T-cell (primary cell): ENCODE data around the gene ARHGAP12. TPM values are rescaled to one million over a fixed set of nuclear protein-coding genes. Genes with fewer than 3 reads are reported as not detected.

Experiments used
- ATAC-seq, 4 experiments: fragments of 200-7000 bp in 3 of 4; fragments of 150-1000 bp in 1 of 4; cut with Tn5 transposase; replicated peaks in 1 of 4; 1 replicate in 3 of 4; 2 replicates in 1 of 4; pipeline ENCODE4 v1.10.0; 2021; ENCODE audit warnings: moderate library complexity in 3 of 4, mild to moderate bottlenecking in 2 of 4, moderate number of reproducible peaks in 1 of 4
- CTCF ChIA-PET, 2 donors: fragments of 300-600 bp; sonication (Branson Sonifier 250); formaldehyde crosslinking; loops; one replicate each; lab custom pipeline; 2022; ENCODE audit warnings: antibody characterized with exemption in 2 of 2; lab: Charles Lee
- POLR2A ChIA-PET, 2 donors: fragments of 300-600 bp; sonication (Branson Sonifier 250); formaldehyde crosslinking; loops; one replicate each; lab custom pipeline; 2022; ENCODE audit warnings: antibody characterized with exemption in 2 of 2; lab: Charles Lee
- DNase-seq, 35 experiments: peaks; one replicate each; pipeline versions ENCODE4 v3.0.0 to v3.0.0-alpha.2; 2013 to 2023
- H3K27ac ChIP-seq: one replicate; pipeline ENCODE4 v1.5.1; 2013; ENCODE audit warnings: low read length
- H3K27me3 ChIP-seq, 2 experiments: replicated peaks in 1 of 2; 1 replicate in 1 of 2; 2 replicates in 1 of 2; pipeline versions ENCODE4 v1.6.1 to v1.7.0; 2013; ENCODE audit warnings: low read length in 1 of 2, mixed read lengths in 1 of 2; ENCODE audit not compliant: control insufficient read depth in 2 of 2, insufficient read depth in 2 of 2; ENCODE audit errors: extremely low read depth in 1 of 2
- H3K36me3 ChIP-seq, 2 donors: 1 replicate in 1 of 2; 2 replicates in 1 of 2; pipeline versions ENCODE4 v1.6.1 to v1.7.0; 2013; ENCODE audit warnings: low read length in 1 of 2; ENCODE audit not compliant: control insufficient read depth in 2 of 2, insufficient read depth in 1 of 2; ENCODE audit errors: extremely low read depth in 1 of 2
- H3K4me1 ChIP-seq, 2 experiments: 1 replicate in 1 of 2; 2 replicates in 1 of 2; pipeline versions ENCODE4 v1.6.1 to v1.7.0; 2013; ENCODE audit warnings: low read length in 2 of 2, mixed read lengths in 1 of 2; ENCODE audit not compliant: insufficient read depth in 2 of 2, control insufficient read depth in 1 of 2; ENCODE audit errors: extremely low read depth in 1 of 2
- H3K4me3 ChIP-seq, 2 donors: 1 replicate in 1 of 2; 2 replicates in 1 of 2; pipeline versions ENCODE4 v1.5.1 to v1.7.0; 2013; ENCODE audit warnings: mild to moderate bottlenecking in 2 of 2, low read length in 1 of 2, moderate library complexity in 1 of 2; ENCODE audit not compliant: control insufficient read depth in 1 of 2; ENCODE audit errors: extremely low read depth in 1 of 2
- H3K9me3 ChIP-seq: 2 replicates; pipeline ENCODE4 v1.7.0; 2013
- H3K27ac Mint-ChIP-seq, 2 donors: one replicate each; pipeline ENCODE4 v1.8.0; 2020 to 2021; ENCODE audit warnings: mild to moderate bottlenecking in 2 of 2, mixed read lengths in 2 of 2
- H3K27me3 Mint-ChIP-seq, 2 donors: one replicate each; pipeline ENCODE4 v1.8.0; 2021 to 2022; ENCODE audit warnings: mixed read lengths in 2 of 2
- H3K36me3 Mint-ChIP-seq: one replicate; pipeline ENCODE4 v1.8.0; 2021; ENCODE audit warnings: mixed read lengths
- H3K4me1 Mint-ChIP-seq, 3 donors: one replicate each; pipeline ENCODE4 v1.8.0; 2020 to 2022; ENCODE audit warnings: mixed read lengths in 3 of 3, mild to moderate bottlenecking in 1 of 3
- H3K4me3 Mint-ChIP-seq, 3 donors: one replicate each; pipeline ENCODE4 v1.8.0; 2020 to 2022; ENCODE audit warnings: mild to moderate bottlenecking in 3 of 3, mixed read lengths in 3 of 3, moderate library complexity in 3 of 3
- H3K9me3 Mint-ChIP-seq, 3 donors: one replicate each; pipeline ENCODE4 v1.8.0; 2020 to 2022; ENCODE audit warnings: mixed read lengths in 3 of 3
- WGBS: methylation state at CpG from one replicate; pipeline ENCODE4 v1.1.5; 2013; ENCODE audit warnings: missing lambda C conversion rate; ENCODE audit not compliant: insufficient coverage; 5-methylcytosine and 5-hydroxymethylcytosine counted together
- total RNA-seq, 35 experiments: library from RNA in 6 of 35; stranded (reverse) in 6 of 35; fragments of 120-200 nt in 1 of 35; gene quantifications; one replicate each; pipeline versions ENCODE4 v1.2.1 to v1.2.4 and lab custom pipeline; 2013 to 2026

The ARHGAP12 gene
- total RNA-seq, 5 donors from 2014 or later (not counting 1 experiment from before 2014, with no cell fraction given): 19.1 to 24.6 (median 23.0) TPM

DNA sequence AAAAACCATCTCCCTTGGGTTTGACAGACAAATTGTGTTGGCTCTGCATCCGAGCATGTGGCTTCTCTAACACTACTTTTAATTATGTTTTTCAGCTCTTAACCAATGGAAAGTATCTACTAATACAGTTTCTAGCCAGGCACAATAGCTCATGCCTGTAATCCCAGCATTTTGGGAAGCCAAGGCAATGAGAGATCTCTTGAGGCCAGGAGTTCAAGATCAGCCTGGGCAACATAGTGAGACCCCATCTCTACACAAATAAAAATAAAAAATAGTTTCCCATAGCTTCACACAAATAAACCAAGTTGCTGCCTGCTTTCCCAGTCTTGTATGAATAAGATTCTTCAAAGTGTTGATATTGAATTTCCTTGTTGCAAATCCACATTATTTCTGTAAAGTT lies 13.8 kb upstream of the ARHGAP12 start:
- Histone ChIP-seq H3K4me3 (no peak overlapping the region), H3K36me3 (no peaks in the 10 kb centered on the region), H3K4me1 (peaks cover 3 to 4% of the 10 kb centered on the region in 2 experiments), H3K9me3 (no peaks in the 10 kb centered on the region), H3K27ac (no peak overlapping the region), H3K27me3 (no peaks in the 10 kb centered on the region)
- ATAC-seq: no peak
- POLR2A ChIA-PET: no interaction called here
- Mint-ChIP-seq H3K4me1 (peaks cover 7 to 9% (median 9%) of the 10 kb centered on the region in 3 donors), H3K36me3 (no peaks in the 10 kb centered on the region), H3K27me3 (no peaks in the 10 kb centered on the region), H3K27ac (no peak overlapping the region), H3K4me3 (no peak overlapping the region), H3K9me3 (no peaks in the 10 kb centered on the region)
- no peak for DNase-seq
- CTCF ChIA-PET: no interaction called here
- WGBS: no CpG with 5 or more reads among the region's 1 CpG

DNA sequence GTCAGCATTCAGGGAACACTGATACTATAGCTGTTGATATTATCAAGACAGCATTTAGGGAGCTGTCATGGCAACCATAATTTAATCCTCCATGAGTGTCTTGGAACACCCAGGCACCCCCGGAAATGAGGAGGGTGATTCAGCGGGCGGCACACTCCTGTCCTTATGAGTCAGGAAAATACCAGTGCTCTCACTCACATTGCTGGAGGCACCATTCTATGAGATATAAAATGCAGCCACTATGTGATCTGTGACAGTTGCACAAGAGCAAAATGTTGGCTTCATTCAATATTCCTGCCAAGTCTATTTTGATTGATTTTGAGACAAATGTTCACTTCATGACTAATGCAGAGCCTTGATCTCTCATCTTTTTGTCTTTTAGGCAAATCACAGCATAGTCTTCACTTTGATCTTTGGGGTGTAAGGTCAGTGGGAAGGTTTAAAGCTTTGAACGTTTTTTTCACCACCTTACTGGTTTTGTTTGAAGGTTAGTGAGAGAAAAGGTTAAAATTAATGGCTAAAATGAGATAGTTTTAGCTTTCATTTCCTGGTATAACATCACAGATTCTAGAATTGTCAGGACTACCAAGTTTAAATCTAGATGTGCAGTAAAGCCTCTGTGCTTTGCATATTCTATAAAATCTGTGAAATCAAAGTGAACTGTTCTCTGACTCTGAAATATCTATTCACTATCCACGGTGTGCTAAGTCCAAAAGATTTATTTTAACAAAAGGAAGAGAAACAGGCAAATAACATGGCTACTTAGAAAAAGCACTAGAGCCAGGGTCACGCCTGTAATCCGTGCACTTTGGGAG lies 12.4 kb upstream of the ARHGAP12 start:
- no peaks in the 10 kb centered on the region for H3K9me3 ChIP-seq
- H3K36me3 ChIP-seq: no peaks in the 10 kb centered on the region
- ChIA-PET POLR2A (interaction anchor here in 1 of 2 donors (0.6 kb wide), 1 partner anchor 119 kb away, joined by 5 read pairs; no protein-coding TSS in a partner anchor), CTCF (interaction anchor here in 1 of 2 donors (0.5 kb wide), 1 partner anchor 65 kb away, joined by 5 read pairs; no protein-coding TSS in a partner anchor)
- Mint-ChIP-seq H3K27ac (no peak overlapping the region), H3K4me3 (no peak overlapping the region), H3K27me3 (no peaks in the 10 kb centered on the region), H3K9me3 (no peaks in the 10 kb centered on the region), H3K4me1 (peaks cover 7 to 9% (median 9%) of the 10 kb centered on the region in 3 donors), H3K36me3 (no peaks in the 10 kb centered on the region)
- DNase-seq: no peak
- no peaks in the 10 kb centered on the region for H3K27me3 ChIP-seq
- ATAC-seq: no peak
- H3K4me3 ChIP-seq: no peak overlapping the region
- peaks cover 3 to 4% of the 10 kb centered on the region in 2 experiments for H3K4me1 ChIP-seq
- no peak overlapping the region for H3K27ac ChIP-seq
- 73% methylated on average over 4 of the region's 7 CpGs for WGBS

GRCh38 chr10:31939797-31940708 lies 11.4 kb upstream of the ARHGAP12 start:
- H3K27me3 Mint-ChIP-seq: no peaks in the 10 kb centered on the region
- peaks cover 3 to 4% of the 10 kb centered on the region in 2 experiments for H3K4me1 ChIP-seq
- H3K9me3 ChIP-seq: no peaks in the 10 kb centered on the region
- no peak overlapping the region for H3K4me3 Mint-ChIP-seq
- no peak overlapping the region for H3K4me3 ChIP-seq
- CTCF ChIA-PET: no interaction called here
- no peaks in the 10 kb centered on the region for H3K27me3 ChIP-seq
- DNase-seq: no peak
- H3K27ac Mint-ChIP-seq: no peak overlapping the region
- H3K9me3 Mint-ChIP-seq: no peaks in the 10 kb centered on the region
- H3K4me1 Mint-ChIP-seq: peaks cover 7 to 9% (median 9%) of the 10 kb centered on the region in 3 donors
- POLR2A ChIA-PET: no interaction called here
- no peaks in the 10 kb centered on the region for H3K36me3 Mint-ChIP-seq
- H3K36me3 ChIP-seq: no peaks in the 10 kb centered on the region
- 100% methylated on average over 4 of the region's 4 CpGs for WGBS
- ATAC-seq: no peak
- H3K27ac ChIP-seq: no peak overlapping the region

GRCh38 chr10:31937371-31937770 lies 8.7 kb upstream of the ARHGAP12 start:
- H3K27ac ChIP-seq: no peak overlapping the region
- H3K4me1 Mint-ChIP-seq: peaks cover 7 to 9% (median 9%) of the 10 kb centered on the region in 3 donors
- CTCF ChIA-PET: interaction anchor here in 1 of 2 donors (0.7 kb wide), 1 partner anchor 77 kb away, joined by 4 read pairs; no protein-coding TSS in a partner anchor

GRCh38 chr10:31936933-31937332 lies 8.3 kb upstream of the ARHGAP12 start:
- CTCF ChIA-PET: interaction anchor here in 1 of 2 donors (0.7 kb wide), 1 partner anchor 78 kb away, joined by 4 read pairs; no protein-coding TSS in a partner anchor
- no CpG with 5 or more reads among the region's 5 CpGs for WGBS
- H3K4me1 ChIP-seq: no peaks in the 10 kb centered on the region
- H3K36me3 Mint-ChIP-seq: no peaks in the 10 kb centered on the region
- no peaks in the 10 kb centered on the region for H3K27me3 ChIP-seq
- H3K9me3 Mint-ChIP-seq: no peaks in the 10 kb centered on the region
- no peaks in the 10 kb centered on the region for H3K27me3 Mint-ChIP-seq
- POLR2A ChIA-PET: interaction anchor here (0.5 to 0.9 kb wide), 3 partner anchors 10 to 1080 kb away, joined by 3 to 4 read pairs (median 3); no protein-coding TSS in a partner anchor
- H3K4me3 ChIP-seq: no peak overlapping the region
- H3K4me1 Mint-ChIP-seq: peaks cover 7 to 9% (median 9%) of the 10 kb centered on the region in 3 donors
- H3K9me3 ChIP-seq: no peaks in the 10 kb centered on the region
- no peak overlapping the region for H3K27ac ChIP-seq
- no peak for DNase-seq
- H3K36me3 ChIP-seq: no peaks in the 10 kb centered on the region
- no peak for ATAC-seq
- no peak overlapping the region for H3K27ac Mint-ChIP-seq
- no peak overlapping the region for H3K4me3 Mint-ChIP-seq

More at GRCh38 chr10:31937371-31937770, 8.7 kb upstream of the ARHGAP12 start:
- Mint-ChIP-seq H3K27ac (no peak overlapping the region), H3K36me3 (no peaks in the 10 kb centered on the region), H3K4me3 (no peak overlapping the region), H3K9me3 (no peaks in the 10 kb centered on the region), H3K27me3 (no peaks in the 10 kb centered on the region)
- no peak for ATAC-seq
- H3K4me1 ChIP-seq: no peaks in the 10 kb centered on the region
- 96% methylated on average over 9 of the region's 9 CpGs for WGBS
- no peaks in the 10 kb centered on the region for H3K36me3 ChIP-seq
- POLR2A ChIA-PET: no interaction called here
- no peaks in the 10 kb centered on the region for H3K27me3 ChIP-seq
- no peaks in the 10 kb centered on the region for H3K9me3 ChIP-seq
- no peak overlapping the region for H3K4me3 ChIP-seq
- no peak for DNase-seq

GRCh38 chr10:31936086-31936485 lies 7.5 kb upstream of the ARHGAP12 start:
- no peak overlapping the region for H3K4me3 Mint-ChIP-seq
- H3K27ac ChIP-seq: no peak overlapping the region
- WGBS: no CpG with 5 or more reads among the region's 1 CpG
- no peaks in the 10 kb centered on the region for H3K9me3 Mint-ChIP-seq
- no peaks in the 10 kb centered on the region for H3K36me3 Mint-ChIP-seq
- no peaks in the 10 kb centered on the region for H3K27me3 Mint-ChIP-seq
- no peaks in the 10 kb centered on the region for H3K27me3 ChIP-seq
- H3K36me3 ChIP-seq: no peaks in the 10 kb centered on the region
- H3K4me1 Mint-ChIP-seq: peaks cover 3 to 7% (median 5%) of the 10 kb centered on the region in 3 donors
- CTCF ChIA-PET: interaction anchor here (0.6 to 0.8 kb wide), 3 partner anchors 1296 to 1531 kb away, joined by 3 read pairs; no protein-coding TSS in a partner anchor
- POLR2A ChIA-PET: interaction anchor here (0.5 to 0.9 kb wide), 3 partner anchors 9 to 73 kb away, joined by 3 to 4 read pairs (median 3); no protein-coding TSS in a partner anchor
- H3K9me3 ChIP-seq: no peaks in the 10 kb centered on the region
- ATAC-seq: no peak
- no peak overlapping the region for H3K27ac Mint-ChIP-seq
- H3K4me3 ChIP-seq: no peak overlapping the region
- H3K4me1 ChIP-seq: no peaks in the 10 kb centered on the region
- DNase-seq: no peak
